Mesenchymal stem cell (in vitro differentiated cells and primary cell): ENCODE measurements around the gene H2BW2. TPM values are rescaled to one million over a fixed set of nuclear protein-coding genes. Genes with fewer than 3 reads are reported as not detected.

Source experiments
- DNase-seq: peaks from one replicate; pipeline ENCODE4 v3.0.0-alpha.2; 2013
- H2AFZ ChIP-seq: one replicate; pipeline ENCODE4 v1.6.1; 2013; ENCODE audit warnings: low read depth, mild to moderate bottlenecking, control low read depth, inconsistent platforms, low read length, moderate library complexity
- H2AK5ac ChIP-seq: 2 replicates; pipeline ENCODE4 v1.6.1; 2013; ENCODE audit warnings: low read length, moderate library complexity, mild to moderate bottlenecking, inconsistent platforms; ENCODE audit not compliant: severe bottlenecking
- H2BK120ac ChIP-seq: one replicate; pipeline ENCODE4 v1.6.1; 2013; ENCODE audit warnings: low read depth, mild to moderate bottlenecking, inconsistent platforms, low read length, moderate library complexity
- H2BK12ac ChIP-seq, 2 experiments: one replicate each; pipeline ENCODE4 v1.6.1; 2013; ENCODE audit warnings: inconsistent platforms in 2 of 2, low read length in 2 of 2, mild to moderate bottlenecking in 2 of 2, moderate library complexity in 2 of 2, control low read depth in 1 of 2
- H2BK15ac ChIP-seq: one replicate; pipeline ENCODE4 v1.6.1; 2013; ENCODE audit warnings: mild to moderate bottlenecking, low read depth, inconsistent platforms; ENCODE audit not compliant: poor library complexity, severe bottlenecking
- H2BK5ac ChIP-seq: 2 replicates; pipeline ENCODE4 v1.6.1; 2013; ENCODE audit warnings: low read depth, mild to moderate bottlenecking, low read length, control low read depth, inconsistent platforms; ENCODE audit not compliant: poor library complexity, severe bottlenecking
- H3K14ac ChIP-seq, 2 experiments: one replicate each; pipeline ENCODE4 v1.6.1; 2013; ENCODE audit warnings: inconsistent platforms in 2 of 2, low read length in 2 of 2, control low read depth in 1 of 2, mild to moderate bottlenecking in 1 of 2, moderate library complexity in 1 of 2
- H3K18ac ChIP-seq, 2 experiments: one replicate each; pipeline ENCODE4 v1.6.1; 2013; ENCODE audit warnings: inconsistent platforms in 2 of 2, low read length in 2 of 2, control low read depth in 1 of 2, low read depth in 1 of 2, mild to moderate bottlenecking in 1 of 2
- H3K23ac ChIP-seq, 2 experiments: one replicate each; pipeline ENCODE4 v1.6.1; 2013; ENCODE audit warnings: inconsistent platforms in 2 of 2, low read length in 2 of 2, mild to moderate bottlenecking in 2 of 2, moderate library complexity in 2 of 2, control low read depth in 1 of 2
- H3K27ac ChIP-seq: 2 replicates; pipeline ENCODE4 v1.5.1; 2013; ENCODE audit warnings: mild to moderate bottlenecking, moderate library complexity, low read length, control low read depth, inconsistent platforms; ENCODE audit not compliant: poor library complexity, severe bottlenecking
- H3K27me3 ChIP-seq, 2 experiments: 2 replicates each; pipeline versions ENCODE4 v1.6.1 to v1.7.0; 2013; ENCODE audit warnings: low read length in 2 of 2, mild to moderate bottlenecking in 2 of 2, moderate library complexity in 2 of 2, control low read depth in 1 of 2, inconsistent platforms in 1 of 2; ENCODE audit not compliant: control insufficient read depth in 1 of 2, insufficient read depth in 1 of 2
- H3K36me3 ChIP-seq, 2 experiments: 2 replicates each; pipeline versions ENCODE4 v1.6.1 to v1.7.0; 2013; ENCODE audit warnings: low read length in 2 of 2, control low read depth in 1 of 2, inconsistent platforms in 1 of 2, low read depth in 1 of 2, mild to moderate bottlenecking in 1 of 2; ENCODE audit not compliant: insufficient read depth in 2 of 2, control insufficient read depth in 1 of 2
- H3K4ac ChIP-seq, 2 experiments: one replicate each; pipeline ENCODE4 v1.6.1; 2013; ENCODE audit warnings: inconsistent platforms in 2 of 2, low read length in 2 of 2, mild to moderate bottlenecking in 2 of 2, moderate library complexity in 2 of 2, control low read depth in 1 of 2, low read depth in 1 of 2
- H3K4me1 ChIP-seq: 2 replicates; pipeline ENCODE4 v1.6.1; 2013; ENCODE audit warnings: low read depth, low read length, control low read depth; ENCODE audit not compliant: control insufficient read depth, insufficient read depth
- H3K4me2 ChIP-seq: 2 replicates; pipeline ENCODE4 v1.6.1; 2013; ENCODE audit warnings: low read length, mild to moderate bottlenecking, inconsistent platforms; ENCODE audit not compliant: poor library complexity, severe bottlenecking
- H3K4me3 ChIP-seq, 2 experiments: 2 replicates each; pipeline versions ENCODE4 v1.5.1 to v1.7.0; 2013; ENCODE audit warnings: low read length in 2 of 2, mild to moderate bottlenecking in 2 of 2, control low read depth in 1 of 2, low read depth in 1 of 2; ENCODE audit not compliant: insufficient read depth in 1 of 2
- H3K79me1 ChIP-seq: replicated peaks from 2 replicates; pipeline ENCODE4 v1.6.1; 2013; ENCODE audit warnings: mild to moderate bottlenecking, control low read depth, low read length, inconsistent platforms; ENCODE audit not compliant: poor library complexity, severe bottlenecking
- H3K9ac ChIP-seq: 2 replicates; pipeline ENCODE4 v1.7.0; 2013; ENCODE audit warnings: mild to moderate bottlenecking, low read length, moderate library complexity
- H3K9me3 ChIP-seq: 2 replicates; pipeline ENCODE4 v1.7.0; 2013; ENCODE audit warnings: mild to moderate bottlenecking, low read length; ENCODE audit not compliant: control insufficient read depth
- H4K8ac ChIP-seq: one replicate; pipeline ENCODE4 v1.6.1; 2013; ENCODE audit warnings: inconsistent platforms, mild to moderate bottlenecking, low read length, moderate library complexity
- H4K91ac ChIP-seq: one replicate; pipeline ENCODE4 v1.6.1; 2013; ENCODE audit warnings: mild to moderate bottlenecking, low read length, inconsistent platforms
- WGBS: methylation state at CpG from one replicate; pipeline ENCODE4 v1.1.7; 2013; ENCODE audit warnings: mixed read lengths; 5-methylcytosine and 5-hydroxymethylcytosine counted together
- polyA plus RNA-seq, 2 experiments: library from polyadenylated mRNA; stranded (reverse); fragments of 200-250 nt; gene quantifications; one replicate each; pipeline ENCODE4 v1.2.3, GENCODE V29; 2013

Gene H2BW2
- polyA plus RNA-seq (2013, experiment 1 of 2), result not detected
- polyA plus RNA-seq (2013, experiment 2 of 2), result not detected

GRCh38 chrX:104039689-104040505 is at the start of gene H2BW2:
H2BW2 (plus strand) TSS chrX:104039956; CDS start chrX:104039995, 39 bp downstream.
- no peak within 1 kb of the TSS for H3K14ac ChIP-seq
- no peak for DNase-seq
- peaks cover 0 to 53% of the 10 kb centered on the region in 2 experiments for H3K27me3 ChIP-seq
- H2AFZ ChIP-seq, result no peak within 1 kb of the TSS
- H3K4me3 ChIP-seq, result no peak within 1 kb of the TSS
- H3K4me2 ChIP-seq, result no peak within 1 kb of the TSS
- no peak within 1 kb of the TSS for H3K23ac ChIP-seq
- H3K27ac ChIP-seq, result no peak within 1 kb of the TSS
- WGBS, result 89% methylated on average over 37 of the region's 39 CpGs
- H3K79me1 ChIP-seq, result no peaks in the 10 kb centered on the region
- no peak within 1 kb of the TSS for H2BK120ac ChIP-seq
- H3K9ac ChIP-seq, result no peak within 1 kb of the TSS
- H3K36me3 ChIP-seq, result no peaks in the 10 kb centered on the region
- H2BK15ac ChIP-seq, result no peak within 1 kb of the TSS
- H3K18ac ChIP-seq, result no peak within 1 kb of the TSS
- no peak within 1 kb of the TSS for H4K8ac ChIP-seq
- no peak within 1 kb of the TSS for H3K4ac ChIP-seq
- no peak within 1 kb of the TSS for H2BK5ac ChIP-seq
- H3K4me1 ChIP-seq, result no peaks in the 10 kb centered on the region
- no peak within 1 kb of the TSS for H4K91ac ChIP-seq
- no peaks in the 10 kb centered on the region for H3K9me3 ChIP-seq
- no peak within 1 kb of the TSS for H2BK12ac ChIP-seq
- H2AK5ac ChIP-seq, result no peak within 1 kb of the TSS

- Histone ChIP-seq H3K4ac (no peak overlapping the region), H3K9ac (no peak overlapping the region), H2BK5ac (no peak overlapping the region), H3K23ac (no peak overlapping the region), H2BK120ac (no peak overlapping the region), H2AK5ac (no peak overlapping the region), H4K8ac (no peak overlapping the region), H2AFZ (no peak overlapping the region), H3K4me3 (no peak overlapping the region), H3K27ac (no peak overlapping the region), H3K18ac (no peak overlapping the region), H3K79me1 (no peaks in the 10 kb centered on the region), H3K27me3 (peaks cover 3 to 67% of the 10 kb centered on the region in 2 experiments), H2BK12ac (no peak overlapping the region), H3K4me1 (no peaks in the 10 kb centered on the region), H2BK15ac (no peak overlapping the region), H3K9me3 (no peaks in the 10 kb centered on the region), H3K14ac (no peak overlapping the region), H3K4me2 (no peak overlapping the region), H4K91ac (no peak overlapping the region), H3K36me3 (no peaks in the 10 kb centered on the region)
- DNase-seq, result no peak
- 48% methylated on average over 4 of the region's 5 CpGs for WGBS
These were observed 40.5 kb upstream of the H2BW2 start for GRCh38 chrX:103999234-103999633.

GRCh38 chrX:104008831-104009230 is 30.9 kb upstream of the H2BW2 start:
- Histone ChIP-seq H2AK5ac (no peak overlapping the region), H3K4me3 (no peak overlapping the region), H3K9me3 (peaks cover 12% of the 10 kb centered on the region), H3K9ac (no peak overlapping the region), H2BK12ac (no peak overlapping the region), H2BK120ac (no peak overlapping the region), H3K4me1 (no peaks in the 10 kb centered on the region), H4K8ac (no peak overlapping the region), H3K14ac (no peak overlapping the region), H2AFZ (no peak overlapping the region), H2BK15ac (no peak overlapping the region), H3K27me3 (peaks cover 0 to 55% of the 10 kb centered on the region in 2 experiments), H3K79me1 (no peaks in the 10 kb centered on the region), H3K4me2 (no peak overlapping the region), H3K27ac (no peak overlapping the region), H3K18ac (no peak overlapping the region), H4K91ac (no peak overlapping the region), H3K23ac (no peak overlapping the region), H3K4ac (no peak overlapping the region), H2BK5ac (no peak overlapping the region), H3K36me3 (no peaks in the 10 kb centered on the region)
- no peak for DNase-seq
- 72% methylated on average over 5 of the region's 5 CpGs for WGBS

GRCh38 chrX:104013158-104013557 is 26.6 kb upstream of the H2BW2 start:
- no peaks in the 10 kb centered on the region for H3K36me3 ChIP-seq
- H3K4me2 ChIP-seq, result no peak overlapping the region
- H3K18ac ChIP-seq, result no peak overlapping the region
- no peak overlapping the region for H3K4me3 ChIP-seq
- H2AK5ac ChIP-seq, result no peak overlapping the region
- H4K8ac ChIP-seq, result no peak overlapping the region
- no peaks in the 10 kb centered on the region for H3K4me1 ChIP-seq
- H3K27ac ChIP-seq, result no peak overlapping the region
- no peak overlapping the region for H3K9ac ChIP-seq
- no peak overlapping the region for H4K91ac ChIP-seq
- peaks cover 0 to 25% of the 10 kb centered on the region in 2 experiments for H3K27me3 ChIP-seq
- no peak overlapping the region for H2BK5ac ChIP-seq
- H3K79me1 ChIP-seq, result no peaks in the 10 kb centered on the region
- DNase-seq, result no peak
- H3K14ac ChIP-seq, result no peak overlapping the region
- H3K4ac ChIP-seq, result no peak overlapping the region
- 94% methylated on average over 24 of the region's 24 CpGs for whole genome bisulfite sequencing
- H2AFZ ChIP-seq, result no peak overlapping the region
- no peak overlapping the region for H3K23ac ChIP-seq
- no peak overlapping the region for H2BK15ac ChIP-seq
- no peak overlapping the region for H2BK120ac ChIP-seq
- H3K9me3 ChIP-seq, result peaks cover 4% of the 10 kb centered on the region
- no peak overlapping the region for H2BK12ac ChIP-seq
